A549 (cell line): Measurements from ENCODE around the gene ADCY3. TPM values are rescaled to one million over a fixed set of nuclear protein-coding genes. Genes with fewer than 3 reads are reported as not detected.

ENCODE experiments used
- ATAC-seq, 2 experiments: fragments of 200-7000 bp in 1 of 2; fragments of >200 bp in 1 of 2; cut with Nextera tagmentation in 1 of 2; cut with Tn5 transposase in 1 of 2; 3 replicates each; pipeline versions ENCODE4 v1.8.0 to v1.9.1; 2018 to 2020; ENCODE audit warnings: mild to moderate bottlenecking in 1 of 2, moderate library complexity in 1 of 2
- CTCF ChIA-PET: fragments of 300-600 bp; sonication (Branson Sonifier 250); formaldehyde crosslinking; extraction: SDS; loops from one replicate; lab custom pipeline; 2021; ENCODE audit warnings: antibody characterized with exemption, inconsistent platforms; lab: Yijun Ruan, JAX
- POLR2A ChIA-PET: fragments of 350-600 bp; formaldehyde crosslinking; extraction: SDS; loops from one replicate; lab custom pipeline; 2021; ENCODE audit warnings: antibody characterized with exemption, inconsistent platforms; lab: Yijun Ruan, JAX
- DNase-seq, 2 experiments: peaks; one replicate each; pipeline versions ENCODE4 v3.0.0 to v3.0.0-alpha.2; 2011 to 2016; ENCODE audit warnings: low read depth in 1 of 2, low spot score in 1 of 2
- FAIRE-seq: peaks from 2 replicates; lab custom pipeline; 2011; peaks lifted over from hg19 to GRCh38; lab: Jason Lieb, UNC
- H3K27ac ChIP-seq, 2 experiments: fragments of >200 bp; sonication (Bioruptor Twin); formaldehyde crosslinking; 3 replicates each; pipeline ENCODE4 v1.5.1; 2016 to 2017
- H3K4me1 ChIP-seq: fragments of >200 bp; sonication (Bioruptor Twin); formaldehyde crosslinking; 3 replicates; pipeline ENCODE4 v1.6.1; 2016
- H3K4me2 ChIP-seq: fragments of >200 bp; sonication (Bioruptor Twin); formaldehyde crosslinking; 3 replicates; pipeline ENCODE4 v1.6.1; 2016
- H3K4me3 ChIP-seq: fragments of >200 bp; sonication (Bioruptor Twin); formaldehyde crosslinking; 3 replicates; pipeline ENCODE4 v1.5.1; 2016
- H3K9me3 ChIP-seq: fragments of >200 bp; sonication (Bioruptor Twin); formaldehyde crosslinking; 3 replicates; pipeline ENCODE4 v1.6.1; 2016
- BHLHE40 ChIP-seq: IDR thresholded peaks from 2 replicates; pipeline ENCODE4 v1.6.1; 2012; ENCODE audit warnings: low read depth, low read length, inconsistent platforms
- CBX8 ChIP-seq: fragments of 200-600 bp; sonication (generic); IDR thresholded peaks from 2 replicates; pipeline ENCODE4 v1.6.1; 2016
- CEBPB ChIP-seq, 2 experiments: fragments of >200 bp in 1 of 2; sonication (Bioruptor Twin) in 1 of 2; formaldehyde crosslinking in 1 of 2; IDR thresholded peaks; 2 replicates each; pipeline ENCODE4 v1.6.1; 2012 to 2016
- CTCF ChIP-seq: fragments of >200 bp; sonication (Bioruptor Twin); formaldehyde crosslinking; IDR thresholded peaks from 3 replicates; pipeline ENCODE4 v1.5.1; 2016
- EHMT2 ChIP-seq: fragments of 200-600 bp; sonication (generic); IDR thresholded peaks from 2 replicates; pipeline ENCODE4 v1.6.1; 2016; ENCODE audit warnings: antibody characterized with exemption, low read depth, mild to moderate bottlenecking, moderate library complexity
- FOSB ChIP-seq: fragments of 250-450 bp; sonication (Bioruptor Pico); IDR thresholded peaks from 2 replicates; pipeline ENCODE4 v1.5.0; 2020; ENCODE audit warnings: mild to moderate bottlenecking, moderate library complexity
- FOSL2 ChIP-seq, 2 experiments: fragments of 450-650 bp in 1 of 2; fragments of >200 bp in 1 of 2; sonication (Bioruptor Twin) in 1 of 2; formaldehyde crosslinking; IDR thresholded peaks; 2 replicates each; pipeline versions ENCODE4 v1.5.0 to v1.6.1; 2016 to 2020; ENCODE audit warnings: mild to moderate bottlenecking in 1 of 2, moderate library complexity in 1 of 2
- FOXS1 ChIP-seq: fragments of 250-450 bp; sonication (Bioruptor Pico); IDR thresholded peaks from 2 replicates; pipeline ENCODE4 v1.5.0; 2020; ENCODE audit warnings: mild to moderate bottlenecking, moderate library complexity
- HDAC2 ChIP-seq: fragments of 200-600 bp; sonication (generic); IDR thresholded peaks from 2 replicates; pipeline ENCODE4 v1.6.1; 2016
- HEYL ChIP-seq: fragments of 250-450 bp; sonication (Bioruptor Pico); IDR thresholded peaks from 2 replicates; pipeline ENCODE4 v1.8.0; 2021; ENCODE audit warnings: mild to moderate bottlenecking, moderate library complexity
- HOXB5 ChIP-seq: fragments of 250-450 bp; sonication (Bioruptor Pico); IDR thresholded peaks from 2 replicates; pipeline ENCODE4 v1.5.0; 2020; ENCODE audit warnings: mild to moderate bottlenecking, moderate library complexity
- JUN ChIP-seq, 2 experiments: fragments of >200 bp; sonication (Bioruptor Twin); formaldehyde crosslinking; IDR thresholded peaks; 2 replicates in 1 of 2; 3 replicates in 1 of 2; pipeline ENCODE4 v1.6.1; 2016 to 2017
- NPAS2 ChIP-seq: fragments of 250-450 bp; sonication (Bioruptor Pico); IDR thresholded peaks from 2 replicates; pipeline ENCODE4 v1.8.0; 2022; ENCODE audit warnings: mild to moderate bottlenecking, moderate library complexity, borderline replicate concordance
- NR3C1 ChIP-seq: fragments of >200 bp; sonication (Bioruptor Twin); formaldehyde crosslinking; IDR thresholded peaks from 3 replicates; pipeline ENCODE4 v1.6.1; 2017
- PHF8 ChIP-seq: fragments of 200-600 bp; sonication (generic); IDR thresholded peaks from 2 replicates; pipeline ENCODE4 v1.6.1; 2016; ENCODE audit warnings: low read depth, mild to moderate bottlenecking, antibody characterized with exemption, moderate library complexity, borderline replicate concordance
- POLR2A ChIP-seq: IDR thresholded peaks from 2 replicates; pipeline ENCODE4 v1.6.1; 2012; ENCODE audit warnings: mild to moderate bottlenecking, low read length
- RAD21 ChIP-seq, 2 experiments: fragments of >200 bp in 1 of 2; sonication (Bioruptor Twin) in 1 of 2; formaldehyde crosslinking in 1 of 2; IDR thresholded peaks in 1 of 2; conservative IDR thresholded peaks in 1 of 2; 2 replicates in 1 of 2; 3 replicates in 1 of 2; pipeline ENCODE4 v1.6.1; 2012 to 2018; ENCODE audit warnings: inconsistent platforms in 1 of 2
- RARB ChIP-seq: fragments of 250-450 bp; sonication (Bioruptor Pico); IDR thresholded peaks from 2 replicates; pipeline ENCODE4 v1.8.0; 2021; ENCODE audit warnings: mild to moderate bottlenecking, moderate library complexity
- RNF2 ChIP-seq: fragments of 200-600 bp; sonication (generic); IDR thresholded peaks from 2 replicates; pipeline ENCODE4 v1.6.1; 2016; ENCODE audit warnings: low read depth, mild to moderate bottlenecking, antibody characterized with exemption, moderate library complexity, borderline replicate concordance
- SMC3 ChIP-seq: fragments of >200 bp; sonication (Bioruptor Twin); formaldehyde crosslinking; IDR thresholded peaks from 3 replicates; pipeline ENCODE4 v1.6.1; 2018; ENCODE audit warnings: inconsistent platforms
- SREBF2 ChIP-seq: fragments of 450-650 bp; IDR thresholded peaks from 2 replicates; pipeline ENCODE4 v1.6.1; 2014; ENCODE audit warnings: mild to moderate bottlenecking, moderate library complexity
- USF2 ChIP-seq: fragments of 450-650 bp; IDR thresholded peaks from 2 replicates; pipeline ENCODE4 v1.6.1; 2014; ENCODE audit warnings: antibody characterized with exemption
- ZC3H11A ChIP-seq: fragments of 450-650 bp; IDR thresholded peaks from 2 replicates; pipeline ENCODE4 v1.6.1; 2014; ENCODE audit warnings: antibody characterized with exemption, mild to moderate bottlenecking
- ZFP36 ChIP-seq: fragments of 450-650 bp; IDR thresholded peaks from 2 replicates; pipeline ENCODE4 v1.6.1; 2014; ENCODE audit warnings: borderline replicate concordance; ENCODE audit not compliant: partially characterized antibody
- WGBS: methylation state at CpG from one replicate; pipeline ENCODE4 v1.1.6; 2017; ENCODE audit errors: missing lambda C conversion rate; 5-methylcytosine and 5-hydroxymethylcytosine counted together
- polyA plus RNA-seq, 4 experiments: library from polyadenylated mRNA; depleted of rRNA in 3 of 4; stranded (reverse); fragments of >200 nt; fragmentation: RNase III in 1 of 4; extraction: RNeasy Plus Mini Kit Qiagen cat#74134 plus additional on column Dnase treatment in 1 of 4; gene quantifications; 2 replicates in 3 of 4; 3 replicates in 1 of 4; pipeline ENCODE4 v1.2.3, GENCODE V29; 2011 to 2017
- TF ChIP-seq, protein P1 (sequence below): fragments of 250-450 bp; sonication (Bioruptor Pico); IDR thresholded peaks from 2 replicates; pipeline ENCODE4 v1.5.0; 2021; ENCODE audit warnings: mild to moderate bottlenecking, moderate library complexity, borderline replicate concordance
- TF ChIP-seq, protein P2 (sequence below): IDR thresholded peaks from 2 replicates; pipeline ENCODE4 v1.6.1; 2012
- TF ChIP-seq, protein P3 (sequence below): fragments of >200 bp; sonication (Bioruptor Twin); formaldehyde crosslinking; IDR thresholded peaks from 3 replicates; pipeline ENCODE4 v1.6.1; 2016
- TF ChIP-seq, protein P4 (sequence below): IDR thresholded peaks from 2 replicates; pipeline ENCODE4 v1.6.1; 2012; ENCODE audit warnings: low read depth, borderline replicate concordance

Gene ADCY3
- polyA plus RNA-seq, 2 of the 4 experiments (the other 2 are of a cell fraction), result 37.4 to 65.4 TPM

GRCh38 chr2:24892928-24893327 lies 27.1 kb downstream of the ADCY3 start:
- WGBS, result 100% methylated on average over 2 of the region's 2 CpGs
- no peaks in the 10 kb centered on the region for H3K4me1 ChIP-seq
- ChIA-PET POLR2A (interaction anchor here (0.7 kb wide), 1 partner anchor 76 kb away, joined by 3 read pairs; no protein-coding TSS in a partner anchor), CTCF (interaction anchor here (0.6 to 1.4 kb wide), 2 partner anchors 65 to 905 kb away, joined by 3 read pairs; no protein-coding TSS in a partner anchor)
- ATAC-seq, result no peak
- no peak for DNase-seq
- no peak for FAIRE-seq
- H3K4me3 ChIP-seq, result no peak overlapping the region
- peaks cover 52% of the 10 kb centered on the region for H3K9me3 ChIP-seq
- no peak overlapping the region for H3K4me2 ChIP-seq
- no peak overlapping the region for H3K27ac ChIP-seq
- no peak for TF ChIP-seq NR3C1
- TF ChIP-seq FOXS1, result no peak
- TF ChIP-seq SMC3, result no peak
- TF ChIP-seq RNF2, result no peak
- TF ChIP-seq FOSL2 (IDR thresholded peaks at IDR 0.05), result no peak
- TF ChIP-seq FOSL2 (CRISPR knock-in tag; IDR thresholded peaks at IDR 0.05), result no peak
- TF ChIP-seq, protein P1, sequence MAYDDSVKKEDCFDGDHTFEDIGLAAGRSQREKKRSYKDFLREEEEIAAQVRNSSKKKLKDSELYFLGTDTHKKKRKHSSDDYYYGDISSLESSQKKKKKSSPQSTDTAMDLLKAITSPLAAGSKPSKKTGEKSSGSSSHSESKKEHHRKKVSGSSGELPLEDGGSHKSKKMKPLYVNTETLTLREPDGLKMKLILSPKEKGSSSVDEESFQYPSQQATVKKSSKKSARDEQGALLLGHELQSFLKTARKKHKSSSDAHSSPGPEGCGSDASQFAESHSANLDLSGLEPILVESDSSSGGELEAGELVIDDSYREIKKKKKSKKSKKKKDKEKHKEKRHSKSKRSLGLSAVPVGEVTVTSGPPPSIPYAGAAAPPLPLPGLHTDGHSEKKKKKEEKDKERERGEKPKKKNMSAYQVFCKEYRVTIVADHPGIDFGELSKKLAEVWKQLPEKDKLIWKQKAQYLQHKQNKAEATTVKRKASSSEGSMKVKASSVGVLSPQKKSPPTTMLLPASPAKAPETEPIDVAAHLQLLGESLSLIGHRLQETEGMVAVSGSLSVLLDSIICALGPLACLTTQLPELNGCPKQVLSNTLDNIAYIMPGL (CRISPR knock-in tag), result no peak
- no peak for TF ChIP-seq RARB (CRISPR knock-in tag)
- no peak for TF ChIP-seq CBX8

DNA sequence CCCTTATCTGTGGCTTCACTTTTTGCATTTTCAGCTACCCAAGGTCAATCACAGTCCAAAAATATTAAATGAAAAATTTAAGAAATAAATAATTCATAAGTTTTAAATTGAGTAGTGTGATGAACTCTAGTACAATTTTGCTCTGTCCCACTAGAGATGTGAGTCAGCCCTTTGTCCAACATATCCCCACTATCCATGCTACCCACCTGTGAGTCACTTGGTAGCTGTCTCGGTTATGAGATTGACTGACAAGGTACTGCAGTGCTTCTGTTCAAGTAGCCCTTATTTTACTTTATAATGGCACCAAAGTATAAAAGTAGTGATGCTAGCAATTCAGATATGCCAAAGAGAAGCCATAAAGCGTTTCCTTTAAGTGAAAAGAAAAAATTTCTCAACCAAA lies 28.8 kb downstream of the ADCY3 start:
- Histone ChIP-seq H3K4me2 (no peak overlapping the region), H3K9me3 (peaks cover 38% of the 10 kb centered on the region), H3K27ac (no peak overlapping the region), H3K4me3 (no peak overlapping the region), H3K4me1 (no peaks in the 10 kb centered on the region)
- TF ChIP-seq NPAS2 (no peak), ZC3H11A (no peak), SREBF2 (no peak), HOXB5 (CRISPR knock-in tag) (no peak), BHLHE40 (no peak), FOSB (CRISPR knock-in tag) (no peak), NR3C1 (no peak), RAD21 (conservative IDR thresholded peaks at IDR 0.05 in 1 of 2, IDR thresholded peaks at IDR 0.05 in 1 of 2) (no peak), POLR2A (no peak), HEYL (CRISPR knock-in tag) (no peak), SMC3 (no peak), USF2 (no peak)
- TF ChIP-seq, protein P2, sequence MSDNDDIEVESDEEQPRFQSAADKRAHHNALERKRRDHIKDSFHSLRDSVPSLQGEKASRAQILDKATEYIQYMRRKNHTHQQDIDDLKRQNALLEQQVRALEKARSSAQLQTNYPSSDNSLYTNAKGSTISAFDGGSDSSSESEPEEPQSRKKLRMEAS, result no peak
- TF ChIP-seq, protein P3, sequence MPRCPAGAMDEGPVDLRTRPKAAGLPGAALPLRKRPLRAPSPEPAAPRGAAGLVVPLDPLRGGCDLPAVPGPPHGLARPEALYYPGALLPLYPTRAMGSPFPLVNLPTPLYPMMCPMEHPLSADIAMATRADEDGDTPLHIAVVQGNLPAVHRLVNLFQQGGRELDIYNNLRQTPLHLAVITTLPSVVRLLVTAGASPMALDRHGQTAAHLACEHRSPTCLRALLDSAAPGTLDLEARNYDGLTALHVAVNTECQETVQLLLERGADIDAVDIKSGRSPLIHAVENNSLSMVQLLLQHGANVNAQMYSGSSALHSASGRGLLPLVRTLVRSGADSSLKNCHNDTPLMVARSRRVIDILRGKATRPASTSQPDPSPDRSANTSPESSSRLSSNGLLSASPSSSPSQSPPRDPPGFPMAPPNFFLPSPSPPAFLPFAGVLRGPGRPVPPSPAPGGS, result no peak
- DNase-seq, result no peak
- CTCF ChIA-PET, result interaction anchor here (1.1 kb wide), 1 partner anchor 10 kb away, joined by 5 read pairs; no protein-coding TSS in a partner anchor
- FAIRE-seq, result no peak
- WGBS, result 89% methylated on average over 2 of the region's 2 CpGs
- POLR2A ChIA-PET, result no interaction called here
- no peak for ATAC-seq

GRCh38 chr2:24889221-24889620 lies 30.8 kb downstream of the ADCY3 start:
- no peak for DNase-seq
- H3K4me1 ChIP-seq, result no peaks in the 10 kb centered on the region
- TF ChIP-seq PHF8 (no peak), SREBF2 (no peak), RNF2 (no peak), ZFP36 (no peak), CEBPB (IDR thresholded peaks at IDR 0.05) (no peak), HOXB5 (CRISPR knock-in tag) (no peak), EHMT2 (no peak), HDAC2 (no peak), CTCF (no peak), JUN (IDR thresholded peaks at IDR 0.05) (no peak)
- TF ChIP-seq, protein P3, result no peak
- TF ChIP-seq, protein P4, sequence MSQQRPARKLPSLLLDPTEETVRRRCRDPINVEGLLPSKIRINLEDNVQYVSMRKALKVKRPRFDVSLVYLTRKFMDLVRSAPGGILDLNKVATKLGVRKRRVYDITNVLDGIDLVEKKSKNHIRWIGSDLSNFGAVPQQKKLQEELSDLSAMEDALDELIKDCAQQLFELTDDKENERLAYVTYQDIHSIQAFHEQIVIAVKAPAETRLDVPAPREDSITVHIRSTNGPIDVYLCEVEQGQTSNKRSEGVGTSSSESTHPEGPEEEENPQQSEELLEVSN, result no peak

More at GRCh38 chr2:24889221-24889620, 30.8 kb downstream of the ADCY3 start:
- WGBS, result 98% methylated on average over 5 of the region's 5 CpGs
- ChIA-PET POLR2A (no interaction called here), CTCF (interaction anchor here (1.3 kb wide), 1 partner anchor 22 kb away, joined by 3 read pairs; no protein-coding TSS in a partner anchor)
- FAIRE-seq (no peak), ATAC-seq (no peak)
- no peak overlapping the region for H3K4me3 ChIP-seq
- no peak overlapping the region for H3K27ac ChIP-seq
- no peak overlapping the region for H3K4me2 ChIP-seq
- peaks cover 18% of the 10 kb centered on the region for H3K9me3 ChIP-seq
